ENCODE data around the gene SLC29A3.

SLC29A3 gene

GRCh38 chr10:71365366-71365765 is 46.3 kb downstream of the SLC29A3 start:
- TF ChIP-seq GATA2 (IDR thresholded peaks at IDR 0.05; ENCODE audit: low read depth, low read length), result no peak
- TF ChIP-seq GATA3 (IDR thresholded peaks at IDR 0.05; ENCODE audit: low read depth, low read length), result no peak

- TF ChIP-seq GATA2 (IDR thresholded peaks at IDR 0.05; ENCODE audit: low read depth, low read length) (no peak), GATA3 (IDR thresholded peaks at IDR 0.05; ENCODE audit: low read depth, low read length) (no peak)
Observed at GRCh38 chr10:71366690-71367089, 47.6 kb downstream of the SLC29A3 start.

GRCh38 chr10:71367271-71367670 is 48.2 kb downstream of the SLC29A3 start:
- TF ChIP-seq GATA3 (IDR thresholded peaks at IDR 0.05; ENCODE audit: low read depth, low read length), result no peak

GRCh38 chr10:71368176-71368575 is 49.1 kb downstream of the SLC29A3 start:
- TF ChIP-seq GATA3 (IDR thresholded peaks at IDR 0.05; ENCODE audit: low read depth, low read length) (no peak), GATA2 (IDR thresholded peaks at IDR 0.05; ENCODE audit: low read depth, low read length) (no peak)

- no peak for TF ChIP-seq GATA2 (IDR thresholded peaks at IDR 0.05; ENCODE audit: low read depth, low read length)
- TF ChIP-seq GATA3 (IDR thresholded peaks at IDR 0.05; ENCODE audit: low read depth, low read length), result no peak
Observed at GRCh38 chr10:71368643-71369042, 49.6 kb downstream of the SLC29A3 start.

- no peak for TF ChIP-seq GATA3 (IDR thresholded peaks at IDR 0.05; ENCODE audit: low read depth, low read length)
- no peak for TF ChIP-seq GATA2 (IDR thresholded peaks at IDR 0.05; ENCODE audit: low read depth, low read length)
Observed at GRCh38 chr10:71369602-71370001, 50.5 kb downstream of the SLC29A3 start.

GRCh38 chr10:71370031-71370430 is 51.0 kb downstream of the SLC29A3 start:
- TF ChIP-seq GATA3 (IDR thresholded peaks at IDR 0.05; ENCODE audit: low read depth, low read length) (no peak), GATA2 (IDR thresholded peaks at IDR 0.05; ENCODE audit: low read depth, low read length) (no peak)

GRCh38 chr10:71371750-71372166 is 52.7 kb downstream of the SLC29A3 start:
- no peak for TF ChIP-seq GATA3 (IDR thresholded peaks at IDR 0.05; ENCODE audit: low read depth, low read length)
- no peak for TF ChIP-seq GATA2 (IDR thresholded peaks at IDR 0.05; ENCODE audit: low read depth, low read length)

GRCh38 chr10:71372882-71373495 is 53.9 kb downstream of the SLC29A3 start:
- no peak for TF ChIP-seq GATA2 (IDR thresholded peaks at IDR 0.05; ENCODE audit: low read depth, low read length)
- TF ChIP-seq GATA3 (IDR thresholded peaks at IDR 0.05; ENCODE audit: low read depth, low read length), result no peak

- TF ChIP-seq GATA3 (IDR thresholded peaks at IDR 0.05; ENCODE audit: low read depth, low read length) (no peak), GATA2 (IDR thresholded peaks at IDR 0.05; ENCODE audit: low read depth, low read length) (no peak)
Observed at GRCh38 chr10:71374481-71375233, 55.6 kb downstream of the SLC29A3 start.

GRCh38 chr10:71375952-71376351 is 56.9 kb downstream of the SLC29A3 start:
- TF ChIP-seq GATA2 (IDR thresholded peaks at IDR 0.05; ENCODE audit: low read depth, low read length), result no peak
- no peak for TF ChIP-seq GATA3 (IDR thresholded peaks at IDR 0.05; ENCODE audit: low read depth, low read length)

- TF ChIP-seq GATA3 (IDR thresholded peaks at IDR 0.05; ENCODE audit: low read depth, low read length) (no peak), GATA2 (IDR thresholded peaks at IDR 0.05; ENCODE audit: low read depth, low read length) (no peak)
Observed at GRCh38 chr10:71378336-71379117, 59.5 kb downstream of the SLC29A3 start.

- TF ChIP-seq GATA2 (IDR thresholded peaks at IDR 0.05; ENCODE audit: low read depth, low read length) (no peak), GATA3 (IDR thresholded peaks at IDR 0.05; ENCODE audit: low read depth, low read length) (no peak)
Observed at GRCh38 chr10:71379118-71379766, 60.2 kb downstream of the SLC29A3 start.

- TF ChIP-seq GATA3 (IDR thresholded peaks at IDR 0.05; ENCODE audit: low read depth, low read length) (no peak), GATA2 (IDR thresholded peaks at IDR 0.05; ENCODE audit: low read depth, low read length) (no peak)
Observed at GRCh38 chr10:71380841-71381240, 61.8 kb downstream of the SLC29A3 start.
